CD14-positive monocyte (primary cell): Measurements from ENCODE around the gene HTR1D. TPM values are rescaled to one million over a fixed set of nuclear protein-coding genes. Genes with fewer than 3 reads are reported as not detected.
"Not testable (repeated sequence)": the region's sequence is repeated elsewhere in the genome, so short reads cannot be mapped to it uniquely, and the experiment has no call there.

Source experiments
- DNase-seq, 3 donors: peaks; one replicate each; pipeline ENCODE4 v3.0.0-alpha.2; 2011 to 2022
- H2AFZ ChIP-seq: 2 replicates; pipeline ENCODE4 v1.6.0; 2012; ENCODE audit warnings: mild to moderate bottlenecking, low read depth, low read length, inconsistent platforms; ENCODE audit not compliant: insufficient read depth, poor library complexity, severe bottlenecking
- H3K27ac ChIP-seq, 2 donors: 1 replicate in 1 of 2; 2 replicates in 1 of 2; pipeline ENCODE4 v1.5.1; 2012 to 2013; ENCODE audit warnings: low read length in 2 of 2, control low read depth in 1 of 2, inconsistent platforms in 1 of 2, low read depth in 1 of 2, mild to moderate bottlenecking in 1 of 2
- H3K27me3 ChIP-seq, 2 donors: one replicate each; pipeline versions ENCODE4 v1.6.0 to v1.6.1; 2011 to 2013; ENCODE audit warnings: low read length in 2 of 2; ENCODE audit not compliant: control insufficient read depth in 2 of 2, insufficient read depth in 2 of 2
- H3K36me3 ChIP-seq, 2 donors: replicated peaks in 1 of 2; 1 replicate in 1 of 2; 2 replicates in 1 of 2; pipeline versions ENCODE4 v1.5.1 to v1.6.1; 2012 to 2013; ENCODE audit warnings: low read length in 2 of 2, control low read depth in 1 of 2, inconsistent platforms in 1 of 2, mild to moderate bottlenecking in 1 of 2; ENCODE audit not compliant: insufficient read depth in 2 of 2, control insufficient read depth in 1 of 2
- H3K4me1 ChIP-seq, 2 donors: 1 replicate in 1 of 2; 2 replicates in 1 of 2; pipeline versions ENCODE4 v1.5.1 to v1.6.1; 2012 to 2013; ENCODE audit warnings: low read length in 2 of 2, control low read depth in 1 of 2, inconsistent platforms in 1 of 2, mild to moderate bottlenecking in 1 of 2, moderate library complexity in 1 of 2; ENCODE audit not compliant: insufficient read depth in 2 of 2, control insufficient read depth in 1 of 2
- H3K4me2 ChIP-seq: replicated peaks from 2 replicates; pipeline ENCODE3; 2012; ENCODE audit warnings: low read length, moderate library complexity, mild to moderate bottlenecking; ENCODE audit not compliant: poor library complexity, severe bottlenecking; ENCODE audit errors: extremely low read depth
- H3K4me3 ChIP-seq, 3 experiments: fragments of 200-600 bp in 1 of 3; sonication (generic) in 1 of 3; replicated peaks in 1 of 3; 1 replicate in 2 of 3; 2 replicates in 1 of 3; pipeline ENCODE4 v1.5.1; 2011 to 2013; ENCODE audit warnings: low read length in 3 of 3, mild to moderate bottlenecking in 3 of 3, control low read depth in 2 of 3, low read depth in 2 of 3, inconsistent platforms in 1 of 3, moderate library complexity in 1 of 3
- H3K79me2 ChIP-seq: 2 replicates; pipeline ENCODE4 v1.6.0; 2012; ENCODE audit warnings: mild to moderate bottlenecking, control low read depth, inconsistent platforms, low read length, moderate library complexity; ENCODE audit not compliant: insufficient read depth
- H3K9ac ChIP-seq: 2 replicates; pipeline ENCODE4 v1.6.0; 2017; ENCODE audit warnings: low read length, mild to moderate bottlenecking; ENCODE audit not compliant: insufficient read depth, poor library complexity, severe bottlenecking
- H3K9me3 ChIP-seq, 2 donors: replicated peaks in 1 of 2; 1 replicate in 1 of 2; 2 replicates in 1 of 2; pipeline versions ENCODE4 v1.5.1 to v1.6.1; 2012 to 2013; ENCODE audit warnings: low read length in 2 of 2, control low read depth in 1 of 2; ENCODE audit not compliant: control insufficient read depth in 1 of 2, insufficient read depth in 1 of 2
- H4K20me1 ChIP-seq: 2 replicates; pipeline ENCODE4 v1.6.0; 2012; ENCODE audit warnings: mild to moderate bottlenecking, low read length, control low read depth, moderate library complexity; ENCODE audit not compliant: insufficient read depth
- H3K27ac Mint-ChIP-seq, 7 donors: one replicate each; pipeline ENCODE4 v1.8.0; 2020; ENCODE audit warnings: mild to moderate bottlenecking in 7 of 7, mixed read lengths in 7 of 7, moderate library complexity in 6 of 7, inconsistent platforms in 2 of 7
- H3K27me3 Mint-ChIP-seq, 3 donors: one replicate each; pipeline ENCODE4 v1.8.0; 2021 to 2022; ENCODE audit warnings: low read depth in 3 of 3, mild to moderate bottlenecking in 3 of 3, mixed read lengths in 3 of 3, moderate library complexity in 3 of 3, inconsistent platforms in 1 of 3
- H3K36me3 Mint-ChIP-seq, 2 donors: one replicate each; pipeline ENCODE4 v1.8.0; 2020; ENCODE audit warnings: mixed read lengths in 2 of 2, inconsistent platforms in 1 of 2, mild to moderate bottlenecking in 1 of 2
- H3K4me1 Mint-ChIP-seq: one replicate; pipeline ENCODE4 v1.8.0; 2020; ENCODE audit warnings: mild to moderate bottlenecking, mixed read lengths
- H3K4me3 Mint-ChIP-seq, 2 donors: one replicate each; pipeline ENCODE4 v1.8.0; 2020; ENCODE audit warnings: mild to moderate bottlenecking in 2 of 2, mixed read lengths in 2 of 2, moderate library complexity in 1 of 2
- H3K9me3 Mint-ChIP-seq, 7 donors: one replicate each; pipeline ENCODE4 v1.8.0; 2020 to 2022; ENCODE audit warnings: mixed read lengths in 7 of 7, mild to moderate bottlenecking in 6 of 7, moderate library complexity in 6 of 7, inconsistent platforms in 2 of 7
- WGBS: methylation state at CpG from one replicate; pipeline ENCODE4 v1.1.5; 2013; ENCODE audit warnings: missing lambda C conversion rate; ENCODE audit not compliant: insufficient coverage; 5-methylcytosine and 5-hydroxymethylcytosine counted together
- intact Hi-C, 2 donors: fragments of 100-400 bp; cut with micrococcal nuclease; formaldehyde crosslinking; loops; one replicate each; pipeline versions ENCODE4 v1.15.0 to v1.15.1; 2023
- polyA plus RNA-seq, 3 donors: library from polyadenylated mRNA; depleted of rRNA in 1 of 3; unstranded in 2 of 3; stranded (reverse) in 1 of 3; fragments of 300-500 nt in 2 of 3; fragments of >200 nt in 1 of 3; fragmentation: Illumina TruSeq in 2 of 3; gene quantifications; 1 replicate in 2 of 3; 2 replicates in 1 of 3; pipeline ENCODE4 v1.2.3, GENCODE V29; 2012 to 2021
- TF ChIP-seq, protein P1 (sequence below): fragments of 200-600 bp; IDR thresholded peaks from one replicate; pipeline ENCODE4 v1.8.0; 2022; ENCODE audit warnings: antibody characterized with exemption, mild to moderate bottlenecking

The HTR1D gene
- polyA plus RNA-seq, 3 donors: not detected

DNA sequence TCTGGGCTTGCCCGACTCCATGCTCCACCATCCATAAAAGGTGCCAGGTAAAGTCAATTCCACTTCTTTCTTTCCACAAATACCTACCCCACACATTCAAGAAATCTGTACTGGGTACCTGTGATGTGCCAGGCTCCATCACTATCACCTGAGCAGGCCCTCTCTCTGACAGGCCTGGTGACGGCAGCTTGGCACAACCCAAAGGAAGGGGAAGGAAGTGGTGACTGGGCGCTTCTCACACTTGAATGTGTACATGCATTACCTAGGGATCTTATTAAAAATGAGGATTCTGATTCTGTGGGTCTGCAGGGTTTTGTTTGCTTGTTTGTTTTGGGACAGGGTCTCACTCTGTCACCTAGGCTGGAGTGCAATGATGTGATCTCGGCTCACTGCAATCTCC is 7.5 kb downstream of the HTR1D start:
- Histone ChIP-seq H3K9ac (no peak overlapping the region), H3K79me2 (no peaks in the 10 kb centered on the region), H3K4me2 (no peak overlapping the region), H3K36me3 (no peaks in the 10 kb centered on the region), H3K9me3 (no peaks in the 10 kb centered on the region), H3K27ac (no peak overlapping the region), H3K4me1 (no peaks in the 10 kb centered on the region), H3K27me3 (peaks cover 0 to 7% of the 10 kb centered on the region in 2 donors), H4K20me1 (no peaks in the 10 kb centered on the region), H2AFZ (no peak overlapping the region), H3K4me3 (no peak overlapping the region)
- H3K27ac Mint-ChIP-seq: no peak overlapping the region
- H3K4me1 Mint-ChIP-seq: no peaks in the 10 kb centered on the region
- no peaks in the 10 kb centered on the region for H3K36me3 Mint-ChIP-seq
- intact Hi-C loops: no loop called here
- WGBS: 25% methylated on average over 2 of the region's 4 CpGs
- DNase-seq: no peak
- TF ChIP-seq, protein P1, sequence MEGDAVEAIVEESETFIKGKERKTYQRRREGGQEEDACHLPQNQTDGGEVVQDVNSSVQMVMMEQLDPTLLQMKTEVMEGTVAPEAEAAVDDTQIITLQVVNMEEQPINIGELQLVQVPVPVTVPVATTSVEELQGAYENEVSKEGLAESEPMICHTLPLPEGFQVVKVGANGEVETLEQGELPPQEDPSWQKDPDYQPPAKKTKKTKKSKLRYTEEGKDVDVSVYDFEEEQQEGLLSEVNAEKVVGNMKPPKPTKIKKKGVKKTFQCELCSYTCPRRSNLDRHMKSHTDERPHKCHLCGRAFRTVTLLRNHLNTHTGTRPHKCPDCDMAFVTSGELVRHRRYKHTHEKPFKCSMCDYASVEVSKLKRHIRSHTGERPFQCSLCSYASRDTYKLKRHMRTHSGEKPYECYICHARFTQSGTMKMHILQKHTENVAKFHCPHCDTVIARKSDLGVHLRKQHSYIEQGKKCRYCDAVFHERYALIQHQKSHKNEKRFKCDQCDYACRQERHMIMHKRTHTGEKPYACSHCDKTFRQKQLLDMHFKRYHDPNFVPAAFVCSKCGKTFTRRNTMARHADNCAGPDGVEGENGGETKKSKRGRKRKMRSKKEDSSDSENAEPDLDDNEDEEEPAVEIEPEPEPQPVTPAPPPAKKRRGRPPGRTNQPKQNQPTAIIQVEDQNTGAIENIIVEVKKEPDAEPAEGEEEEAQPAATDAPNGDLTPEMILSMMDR: no peak
- no peak overlapping the region for H3K4me3 Mint-ChIP-seq
- no peaks in the 10 kb centered on the region for H3K9me3 Mint-ChIP-seq
- peaks cover 17 to 23% (median 20%) of the 10 kb centered on the region in 3 donors for H3K27me3 Mint-ChIP-seq

DNA sequence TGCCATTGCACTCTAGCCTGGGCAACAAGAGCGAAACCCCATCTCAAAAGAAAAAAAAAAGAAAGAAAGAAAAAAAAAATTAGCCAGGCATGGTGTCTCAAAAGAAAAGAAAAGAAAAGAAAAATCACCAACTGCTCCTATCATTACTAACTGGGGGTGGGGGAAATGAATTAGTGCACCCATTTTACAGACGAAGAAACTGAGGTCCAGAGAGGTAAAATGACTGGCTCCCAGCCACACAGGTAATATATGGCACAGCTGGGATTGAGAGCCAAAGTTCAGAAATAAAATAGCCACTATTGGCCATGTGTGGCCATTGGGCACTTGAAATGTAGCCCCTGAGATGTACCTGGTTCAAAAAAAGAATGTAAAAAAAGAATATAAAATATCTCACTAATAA is 8.8 kb downstream of the HTR1D start:
- Histone ChIP-seq H3K4me1 (no peaks in the 10 kb centered on the region), H3K27me3 (peaks cover 0 to 7% of the 10 kb centered on the region in 2 donors), H3K36me3 (no peaks in the 10 kb centered on the region), H2AFZ (no peak overlapping the region), H3K27ac (no peak overlapping the region), H4K20me1 (no peaks in the 10 kb centered on the region), H3K9ac (no peak overlapping the region), H3K4me3 (no peak overlapping the region), H3K79me2 (no peaks in the 10 kb centered on the region), H3K4me2 (no peak overlapping the region), H3K9me3 (no peaks in the 10 kb centered on the region)
- DNase-seq: no peak
- H3K36me3 Mint-ChIP-seq: no peaks in the 10 kb centered on the region
- H3K9me3 Mint-ChIP-seq: peaks cover 0 to 2% (median 0%) of the 10 kb centered on the region in 7 donors
- no CpG with 5 or more reads among the region's 2 CpGs for WGBS
- TF ChIP-seq, protein P1: no peak
- H3K4me3 Mint-ChIP-seq: no peak overlapping the region
- no peaks in the 10 kb centered on the region for H3K4me1 Mint-ChIP-seq
- intact Hi-C loops: no loop called here
- H3K27me3 Mint-ChIP-seq: peaks cover 12 to 19% (median 13%) of the 10 kb centered on the region in 3 donors
- no peak overlapping the region for H3K27ac Mint-ChIP-seq

DNA sequence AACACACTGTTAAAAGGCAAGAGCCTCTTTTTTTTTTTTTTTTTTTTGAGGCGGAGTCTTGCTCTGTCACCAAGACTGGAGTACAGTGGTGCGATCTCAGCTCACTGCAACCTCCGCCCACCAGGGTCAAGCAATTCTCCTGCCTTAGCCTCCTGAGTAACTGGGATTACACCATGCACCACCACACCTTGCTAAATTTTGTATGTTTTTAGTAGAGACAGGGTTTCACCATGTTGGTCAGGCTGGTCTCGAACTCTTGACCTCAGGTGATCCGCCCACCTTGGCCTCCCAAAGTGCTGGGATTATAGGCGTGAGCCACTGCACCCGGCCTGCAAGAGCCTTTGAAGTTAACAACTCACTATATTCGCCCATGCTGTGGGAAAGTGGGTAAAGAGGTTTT is 9.6 kb downstream of the HTR1D start:
- H3K79me2 ChIP-seq, H3K4me2 ChIP-seq, H4K20me1 ChIP-seq, H3K9ac ChIP-seq, H3K4me3 Mint-ChIP-seq, H3K36me3 Mint-ChIP-seq, H3K9me3 ChIP-seq, H3K27ac ChIP-seq, DNase-seq, H3K36me3 ChIP-seq, H3K9me3 Mint-ChIP-seq, H3K4me1 ChIP-seq, H2AFZ ChIP-seq, H3K27ac Mint-ChIP-seq, intact Hi-C loops, H3K4me3 ChIP-seq, H3K27me3 ChIP-seq, H3K4me1 Mint-ChIP-seq: not testable (repeated sequence)
- whole genome bisulfite sequencing: 100% methylated on average over 2 of the region's 8 CpGs
- H3K27me3 Mint-ChIP-seq: peaks cover 9 to 21% (median 11%) of the 10 kb centered on the region in 3 donors
